WERI-Rb-1 (cell line): ENCODE data around the gene COL5A1.
A peak's percentile ranks its signal among the peaks of the same experiment; 100 is the strongest.

Source experiments
- DNase-seq: peaks from one replicate; pipeline ENCODE4 v3.0.0-alpha.2; 2020
- H3K27ac ChIP-seq: fragments of 250-450 bp; sonication (Bioruptor Pico); 2 replicates; pipeline ENCODE4 v1.5.1; 2020; ENCODE audit warnings: mild to moderate bottlenecking, moderate library complexity
- H3K27me3 ChIP-seq: fragments of 250-450 bp; sonication (Bioruptor Pico); 2 replicates; pipeline ENCODE4 v1.5.1; 2021; ENCODE audit warnings: mild to moderate bottlenecking, low read depth, moderate library complexity; ENCODE audit not compliant: insufficient read depth, severe bottlenecking
- H3K36me3 ChIP-seq: fragments of 250-450 bp; sonication (Bioruptor Pico); 2 replicates; pipeline ENCODE4 v1.5.1; 2020; ENCODE audit warnings: mild to moderate bottlenecking, moderate library complexity
- H3K4me3 ChIP-seq: 2 replicates; pipeline ENCODE4 v1.5.1; 2011; ENCODE audit warnings: low read depth, mild to moderate bottlenecking, control low read depth, low read length
- H3K9me3 ChIP-seq: fragments of 250-450 bp; sonication (Bioruptor Pico); 2 replicates; pipeline ENCODE4 v1.5.1; 2021; ENCODE audit warnings: mild to moderate bottlenecking, moderate library complexity; ENCODE audit not compliant: severe bottlenecking
- TF ChIP-seq, protein P1 (sequence below): IDR thresholded peaks from 2 replicates; pipeline ENCODE4 v1.5.1; 2011; ENCODE audit warnings: low read depth, mild to moderate bottlenecking, control low read depth, inconsistent platforms, low read length

COL5A1 gene

GRCh38 chr9:134779640-134780039 is 138.0 kb downstream of the COL5A1 start:
- DNase-seq = no peak
- TF ChIP-seq, protein P1, sequence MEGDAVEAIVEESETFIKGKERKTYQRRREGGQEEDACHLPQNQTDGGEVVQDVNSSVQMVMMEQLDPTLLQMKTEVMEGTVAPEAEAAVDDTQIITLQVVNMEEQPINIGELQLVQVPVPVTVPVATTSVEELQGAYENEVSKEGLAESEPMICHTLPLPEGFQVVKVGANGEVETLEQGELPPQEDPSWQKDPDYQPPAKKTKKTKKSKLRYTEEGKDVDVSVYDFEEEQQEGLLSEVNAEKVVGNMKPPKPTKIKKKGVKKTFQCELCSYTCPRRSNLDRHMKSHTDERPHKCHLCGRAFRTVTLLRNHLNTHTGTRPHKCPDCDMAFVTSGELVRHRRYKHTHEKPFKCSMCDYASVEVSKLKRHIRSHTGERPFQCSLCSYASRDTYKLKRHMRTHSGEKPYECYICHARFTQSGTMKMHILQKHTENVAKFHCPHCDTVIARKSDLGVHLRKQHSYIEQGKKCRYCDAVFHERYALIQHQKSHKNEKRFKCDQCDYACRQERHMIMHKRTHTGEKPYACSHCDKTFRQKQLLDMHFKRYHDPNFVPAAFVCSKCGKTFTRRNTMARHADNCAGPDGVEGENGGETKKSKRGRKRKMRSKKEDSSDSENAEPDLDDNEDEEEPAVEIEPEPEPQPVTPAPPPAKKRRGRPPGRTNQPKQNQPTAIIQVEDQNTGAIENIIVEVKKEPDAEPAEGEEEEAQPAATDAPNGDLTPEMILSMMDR = no peak
- no peaks in the 10 kb centered on the region for H3K27me3 ChIP-seq
- H3K36me3 ChIP-seq = no peaks in the 10 kb centered on the region; the same call in 1 of the 2 replicates
- no peaks in the 10 kb centered on the region for H3K9me3 ChIP-seq
- H3K27ac ChIP-seq = no peak overlapping the region
- no peak overlapping the region for H3K4me3 ChIP-seq

DNA sequence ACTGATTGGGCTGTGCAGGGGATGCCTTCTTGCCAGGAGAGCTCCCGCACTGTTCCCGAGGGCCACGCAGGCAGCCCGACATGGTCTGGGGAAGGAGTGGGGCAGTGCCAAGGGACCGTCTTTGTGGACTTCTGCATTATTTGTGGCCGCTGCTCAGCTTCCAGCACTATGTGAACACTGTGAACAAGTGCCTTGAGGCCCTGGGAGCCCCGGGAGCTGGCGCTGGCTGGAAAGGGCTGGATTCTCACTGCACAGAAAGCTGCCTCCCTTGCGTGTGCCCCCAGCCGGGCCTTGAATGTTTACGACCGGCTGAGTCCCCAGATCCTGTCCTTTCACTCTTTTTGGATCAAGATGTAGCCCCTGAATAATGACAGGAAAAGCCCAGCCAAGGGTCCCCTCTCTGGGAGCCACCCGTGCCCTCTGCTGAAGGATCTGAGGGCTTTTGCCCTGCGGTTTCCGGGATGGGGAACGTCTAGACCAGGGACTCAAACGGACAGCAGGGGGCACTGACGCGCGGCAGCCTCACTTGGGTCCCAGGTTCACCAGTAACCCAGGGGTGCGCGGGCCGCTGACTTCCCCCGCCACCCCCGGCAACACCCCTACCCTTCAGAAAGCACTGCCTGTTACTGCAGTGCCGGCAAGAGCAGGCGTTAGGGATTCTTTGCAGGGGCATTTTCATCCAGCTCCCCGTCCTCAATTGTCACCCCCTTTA is 140.1 kb downstream of the COL5A1 start:
- no peaks in the 10 kb centered on the region for H3K27me3 ChIP-seq
- no peaks in the 10 kb centered on the region for H3K36me3 ChIP-seq

GRCh38 chr9:134782921-134783698 is 141.5 kb downstream of the COL5A1 start:
- TF ChIP-seq, protein P1 = no peak
- no peaks in the 10 kb centered on the region for H3K9me3 ChIP-seq
- no peaks in the 10 kb centered on the region for H3K27me3 ChIP-seq
- H3K27ac ChIP-seq = no peak overlapping the region; the same call in 1 of the 2 replicates
- no peak overlapping the region for H3K4me3 ChIP-seq
- no peak for DNase-seq
- no peaks in the 10 kb centered on the region for H3K36me3 ChIP-seq

More for the DNA sequence above, 140.1 kb downstream of the COL5A1 start:
- peak; percentile 83 for DNase-seq
- H3K4me3 ChIP-seq = no peak overlapping the region
- TF ChIP-seq, protein P1 = peak; percentile 85
- H3K9me3 ChIP-seq = no peaks in the 10 kb centered on the region
- peak overlapping the region; percentile 38 for H3K27ac ChIP-seq

DNA sequence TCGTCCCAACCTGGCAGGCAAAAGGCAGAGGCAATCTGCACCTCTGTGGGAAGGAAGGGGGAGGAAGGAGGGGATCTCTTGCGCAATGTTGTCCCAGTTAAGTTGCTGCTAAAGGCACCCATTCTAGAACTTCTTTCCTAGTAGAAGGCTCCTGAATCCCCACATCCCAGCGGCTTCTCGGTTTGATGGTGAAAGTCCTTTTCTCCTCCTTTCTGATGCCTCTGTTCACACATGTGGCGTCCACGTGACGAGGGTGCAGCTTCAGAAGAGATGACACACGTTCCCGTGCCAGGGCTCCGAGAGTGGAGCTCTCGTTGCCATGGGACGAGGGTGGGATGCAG is 142.1 kb downstream of the COL5A1 start:
- H3K27me3 ChIP-seq = no peaks in the 10 kb centered on the region
- no peaks in the 10 kb centered on the region for H3K36me3 ChIP-seq
- H3K27ac ChIP-seq = no peak overlapping the region
- TF ChIP-seq, protein P1 = no peak
- no peak overlapping the region for H3K4me3 ChIP-seq
- DNase-seq = no peak
- no peaks in the 10 kb centered on the region for H3K9me3 ChIP-seq

- TF ChIP-seq, protein P1 = no peak
- DNase-seq = no peak
- Histone ChIP-seq H3K27ac (no peak overlapping the region), H3K36me3 (no peaks in the 10 kb centered on the region), H3K4me3 (no peak overlapping the region), H3K9me3 (no peaks in the 10 kb centered on the region), H3K27me3 (no peaks in the 10 kb centered on the region)
Observed at GRCh38 chr9:134784577-134785305, 143.1 kb downstream of the COL5A1 start.
